ENCODE data around the gene SMCR8.

GRCh38 chr17:18339933-18340332 is 24.8 kb downstream of the SMCR8 start:
- no peak for TF ChIP-seq POLR2AphosphoS5 (IDR thresholded peaks at IDR 0.05; ENCODE audit: borderline replicate concordance, low read depth, low read length)
- no peak for TF ChIP-seq EZH2 (IDR thresholded peaks at IDR 0.05)
- no peak for TF ChIP-seq FOXP2 (optimal IDR thresholded peaks at IDR 0.05; ENCODE audit: control extremely low read depth, extremely low read length, insufficient read depth)

Measured in SK-N-MC (cell line).